GM21515 (cell line): ENCODE results near the gene DTL.
"Not testable (repeated sequence)": the region's sequence is repeated elsewhere in the genome, so short reads cannot be mapped to it uniquely, and the experiment has no call there.

Experiments used
- ATAC-seq: cut with Tn5 transposase; IDR thresholded peaks from one replicate; pipeline ENCODE4 v1.9.1; 2021; ENCODE audit not compliant: unreplicated experiment

DTL gene

GRCh38 chr1:212035123-212035834, at the start of gene DTL, which contains the start of gene INTS7:
Gene DTL, plus strand, starts transcription at chr1:212035748. Its CDS starts 143 bp downstream, at chr1:212035891.
Gene INTS7, minus strand, starts transcription at chr1:212035557. Its CDS starts 120 bp downstream, at chr1:212035437.
- ATAC-seq = peak; percentile 70

GRCh38 chr1:211986628-211987254, 48.8 kb upstream of the DTL start:
- no peak for ATAC-seq

GRCh38 chr1:211991695-211992094, 43.9 kb upstream of the DTL start:
- no peak for ATAC-seq

DNA sequence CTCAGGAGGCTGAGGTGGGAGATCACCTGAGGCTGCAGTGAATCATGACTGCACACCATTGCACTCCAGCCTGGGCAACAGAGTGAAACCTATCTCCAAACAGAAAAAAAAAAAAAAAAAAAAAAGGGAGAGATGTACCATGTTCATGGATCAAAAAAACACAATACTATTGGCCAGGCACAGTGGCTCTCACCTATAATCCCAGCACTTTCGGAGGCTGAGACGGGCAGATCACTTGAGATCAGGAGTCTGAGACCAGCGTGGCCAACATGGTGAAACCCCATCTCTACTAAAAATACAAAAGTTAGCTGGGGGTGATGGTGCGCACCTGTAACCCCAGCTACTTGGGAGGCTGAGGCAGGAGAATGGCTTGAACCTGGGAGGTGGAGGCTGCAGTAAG, 38.1 kb upstream of the DTL start:
- ATAC-seq = not testable (repeated sequence)

DNA sequence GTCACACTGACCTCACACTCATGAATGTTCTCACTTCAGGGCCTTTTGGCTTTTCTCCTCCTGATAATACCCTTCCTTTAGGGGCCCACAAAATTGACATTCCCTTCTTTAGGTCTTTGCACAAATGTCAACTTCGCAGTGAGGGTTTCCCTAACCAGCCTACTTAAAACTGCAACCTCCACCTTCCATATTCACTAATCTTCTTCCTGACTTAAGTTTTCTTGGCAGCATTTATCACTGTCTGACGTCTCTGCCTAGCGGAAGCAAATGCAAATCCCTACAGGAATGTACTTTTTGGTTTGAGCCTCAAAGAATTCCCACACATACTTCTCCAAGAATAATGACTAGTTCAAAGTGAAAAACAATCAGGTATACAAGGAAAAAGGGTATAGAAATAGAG, 33.0 kb upstream of the DTL start:
- ATAC-seq = no peak

DNA sequence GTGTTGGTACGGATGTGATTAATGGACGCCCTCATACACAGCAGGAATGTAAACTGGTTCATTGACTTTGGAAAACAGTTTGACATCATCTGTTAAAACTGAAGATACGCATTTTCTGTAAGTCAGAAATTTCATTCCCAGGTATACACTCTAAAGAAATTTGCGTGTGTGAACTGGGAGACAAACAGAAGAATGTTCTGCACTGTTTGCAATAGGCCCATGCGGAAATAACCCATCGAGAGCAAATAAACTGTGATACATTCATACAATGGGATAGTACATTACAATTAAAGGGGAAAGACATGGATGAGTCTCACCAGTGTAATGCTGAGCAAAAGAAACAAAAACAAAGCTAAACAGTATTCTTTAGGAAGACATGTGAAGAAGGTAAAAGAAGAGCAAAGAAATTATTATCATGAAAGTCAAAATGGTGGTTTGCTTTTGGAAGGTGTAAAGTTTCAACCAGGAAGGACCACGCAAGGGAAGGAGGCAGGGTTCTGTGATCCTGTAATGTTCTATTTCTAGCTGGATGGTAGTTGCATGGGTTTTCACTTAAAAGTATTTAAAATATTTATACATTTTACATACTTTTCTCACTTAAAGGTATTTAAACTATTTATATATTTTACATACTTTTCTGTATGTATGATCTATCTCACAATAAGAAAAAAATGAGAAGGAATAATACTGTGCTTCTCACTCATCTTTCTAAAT, 30.5 kb upstream of the DTL start:
- ATAC-seq = no peak

DNA sequence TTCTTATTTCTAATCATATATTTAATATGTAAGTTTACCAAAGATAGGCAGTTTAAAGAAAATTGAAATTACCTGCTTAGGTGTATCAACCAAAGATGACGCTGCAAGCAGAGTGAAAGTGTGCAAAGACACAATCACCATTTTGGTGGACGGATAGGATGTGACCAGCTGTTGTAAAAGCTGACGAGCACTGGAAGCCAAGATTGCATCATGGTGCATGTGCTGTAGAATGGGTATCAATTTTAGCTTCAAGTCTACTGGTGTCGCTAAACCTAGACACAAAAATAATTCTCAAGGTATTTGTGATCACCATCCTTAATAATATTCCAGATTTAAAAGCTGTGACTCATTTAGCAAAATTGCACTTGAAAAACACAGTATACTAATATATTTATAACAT, 28.4 kb upstream of the DTL start:
- no peak for ATAC-seq

- ATAC-seq = no peak
Observed at GRCh38 chr1:212007886-212008285, 27.7 kb upstream of the DTL start.

GRCh38 chr1:212009561-212009960, 26.0 kb upstream of the DTL start:
- no peak for ATAC-seq

GRCh38 chr1:212010004-212010403, 25.5 kb upstream of the DTL start:
- ATAC-seq = no peak

GRCh38 chr1:212012034-212012740, 23.4 kb upstream of the DTL start:
- peak; percentile 84 for ATAC-seq

DNA sequence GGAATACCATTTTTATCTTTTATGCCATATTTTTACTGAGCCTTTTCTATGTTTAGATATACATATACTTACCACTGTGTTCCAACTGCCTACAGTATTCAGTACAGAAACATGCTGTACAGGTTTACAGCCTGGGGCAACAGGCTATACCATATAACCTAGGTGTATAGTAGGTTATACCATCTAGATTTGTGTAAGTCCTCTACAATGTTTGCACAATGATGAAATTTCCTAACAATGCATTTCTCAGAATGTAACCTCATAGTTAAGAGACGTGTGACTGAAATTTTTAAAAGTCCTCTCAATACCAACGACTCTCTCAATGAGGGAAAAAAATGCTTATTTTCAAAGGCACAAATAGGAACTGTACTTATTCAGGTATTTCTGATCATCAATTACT, 21.9 kb upstream of the DTL start:
- no peak for ATAC-seq

GRCh38 chr1:212020975-212021374, 14.6 kb upstream of the DTL start:
- no peak for ATAC-seq

DNA sequence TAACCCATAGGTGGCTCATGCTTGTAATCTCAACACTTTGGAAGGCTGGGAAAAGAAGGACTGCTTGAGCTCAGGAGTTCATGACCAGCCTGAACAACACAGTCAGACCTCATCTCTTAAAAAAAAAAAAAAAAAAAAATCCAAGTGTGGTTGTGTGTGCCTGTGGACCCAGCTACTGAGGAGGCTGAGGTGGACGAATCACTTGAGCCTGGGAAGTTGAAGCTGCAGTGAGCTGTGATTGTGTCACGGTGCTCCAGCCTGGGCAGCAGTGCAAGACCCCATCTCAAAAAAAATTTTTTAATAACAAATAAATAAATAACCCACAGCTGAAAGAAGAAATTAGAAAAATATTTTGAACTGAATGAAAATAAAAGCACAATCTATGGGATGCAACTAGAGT, 14.0 kb upstream of the DTL start:
- no peak for ATAC-seq

DNA sequence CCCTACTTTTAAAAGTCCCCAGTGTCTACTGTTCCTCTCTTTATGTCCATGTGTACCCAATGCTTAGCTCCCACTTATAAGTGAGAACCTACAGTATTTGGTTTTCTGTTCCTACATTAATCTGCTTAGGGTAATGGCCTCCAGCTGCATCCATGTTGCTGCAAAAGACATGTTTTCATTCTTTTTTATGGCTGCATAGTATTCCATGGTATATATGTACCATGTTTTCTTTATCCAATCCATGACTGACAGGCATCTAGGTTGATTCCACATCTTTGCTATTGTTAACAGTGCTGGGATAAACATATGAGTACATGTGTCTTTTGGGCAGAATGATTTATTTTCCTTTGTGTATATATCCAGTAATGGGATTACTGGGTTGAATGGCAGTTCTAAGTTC, 12.6 kb upstream of the DTL start:
- not testable (repeated sequence) for ATAC-seq

GRCh38 chr1:212024469-212025149, 10.9 kb upstream of the DTL start:
- no peak for ATAC-seq

- ATAC-seq = not testable (repeated sequence)
Observed at GRCh38 chr1:212027727-212028126, 7.8 kb upstream of the DTL start.

DNA sequence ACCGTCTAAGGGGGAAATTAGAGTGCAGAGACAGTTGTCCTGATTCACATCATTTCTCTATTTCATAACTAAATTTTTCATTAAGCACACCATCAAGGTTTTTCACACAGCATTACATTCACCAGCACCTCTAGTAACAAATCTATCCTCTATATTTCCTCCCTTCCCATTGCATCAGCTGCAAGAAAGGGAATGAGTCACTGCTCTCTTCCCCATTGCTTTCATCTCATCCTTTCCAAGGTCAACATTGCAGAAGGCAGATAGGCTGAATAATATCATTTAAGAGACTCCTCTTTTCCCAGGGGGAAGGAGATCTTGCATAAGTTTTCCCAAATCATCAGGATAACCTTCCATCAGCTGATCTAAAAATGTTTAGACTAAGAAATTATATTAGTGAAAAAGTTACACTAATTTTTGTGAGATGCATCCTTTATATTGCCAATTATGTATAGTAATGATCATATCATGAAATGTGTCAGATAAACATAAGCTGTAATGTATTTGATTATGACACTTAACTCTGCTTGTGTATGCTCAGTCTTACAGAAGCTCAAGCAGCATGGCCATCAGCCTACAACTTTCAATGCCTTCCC, 4.5 kb upstream of the DTL start:
- ATAC-seq = no peak

DNA sequence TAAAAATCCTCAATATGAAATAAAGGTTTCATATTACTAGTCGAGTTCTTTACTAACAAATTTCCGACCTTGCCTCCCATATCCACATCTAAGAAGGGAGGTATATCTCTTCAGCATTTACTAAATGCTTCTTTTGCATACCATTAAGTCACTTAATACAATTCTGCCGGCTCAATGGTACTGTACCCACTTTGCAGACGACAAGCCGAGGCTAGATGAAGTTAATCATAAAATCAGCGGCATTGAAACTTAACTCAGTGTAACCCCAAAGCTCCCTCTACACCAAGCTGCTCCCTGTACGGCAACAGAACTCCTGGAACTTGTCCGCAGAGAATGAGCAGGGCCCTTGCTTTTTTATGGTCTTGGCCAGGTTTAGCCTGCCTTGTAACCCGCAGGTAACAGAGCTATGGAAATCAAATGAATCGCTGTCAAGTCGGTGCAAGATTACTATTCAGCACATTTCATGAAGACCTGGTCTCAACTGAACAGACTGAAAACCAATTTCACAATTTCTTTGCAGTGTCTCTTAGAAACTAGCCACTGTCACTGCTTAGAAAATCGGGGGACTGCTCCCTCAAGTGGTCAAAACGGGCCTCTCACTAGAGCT, 929 bp upstream of the DTL start:
- ATAC-seq = peak; percentile 7
